Adipocyte (in vitro differentiated cells): Measurements from ENCODE around the gene FLNB.

Experiments
- DNase-seq: peaks from one replicate; pipeline ENCODE4 v3.0.0-alpha.2; 2015; ENCODE audit warnings: low read depth
- H3K27me3 ChIP-seq: replicated peaks from 2 replicates; pipeline ENCODE4 v1.7.0; 2013; ENCODE audit warnings: mild to moderate bottlenecking, low read length, moderate library complexity; ENCODE audit not compliant: control insufficient read depth, insufficient read depth
- H3K36me3 ChIP-seq: 2 replicates; pipeline ENCODE4 v1.7.0; 2013; ENCODE audit warnings: low read length, mild to moderate bottlenecking, moderate library complexity; ENCODE audit not compliant: control insufficient read depth, insufficient read depth, severe bottlenecking
- H3K4me1 ChIP-seq: 2 replicates; pipeline ENCODE4 v1.7.0; 2013; ENCODE audit warnings: mild to moderate bottlenecking, low read length, moderate library complexity; ENCODE audit not compliant: control insufficient read depth, insufficient read depth
- H3K4me3 ChIP-seq: 2 replicates; pipeline ENCODE4 v1.7.0; 2013; ENCODE audit warnings: mild to moderate bottlenecking, low read length, moderate library complexity
- H3K9ac ChIP-seq: 2 replicates; pipeline ENCODE4 v1.7.0; 2013; ENCODE audit warnings: mild to moderate bottlenecking, low read length, moderate library complexity
- H3K9me3 ChIP-seq: 2 replicates; pipeline ENCODE4 v1.7.0; 2013; ENCODE audit warnings: mild to moderate bottlenecking, low read length, moderate library complexity; ENCODE audit not compliant: control insufficient read depth

The FLNB gene

DNA sequence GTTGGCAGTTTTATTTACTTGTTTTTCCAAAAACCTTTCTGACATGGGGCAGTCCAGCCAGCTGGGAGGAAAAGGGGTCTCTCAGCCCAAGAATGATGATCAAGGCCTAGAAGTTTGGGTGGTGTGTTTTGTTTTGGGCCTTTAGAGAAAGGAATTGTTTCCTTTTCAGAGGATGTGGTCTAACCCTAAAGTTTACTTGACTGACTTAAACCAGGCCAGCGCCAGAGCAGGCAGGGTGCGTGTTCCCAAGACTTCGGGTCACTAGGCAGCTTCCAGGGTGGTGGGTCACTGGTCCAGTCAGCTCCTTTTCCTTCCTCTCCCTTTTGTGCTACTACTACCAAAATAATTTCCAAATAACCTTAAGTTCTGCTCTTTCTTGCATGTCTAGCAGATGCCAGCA lies 4.9 kb downstream of the FLNB start:
- Histone ChIP-seq H3K4me1 (peaks cover 56% of the 10 kb centered on the region), H3K36me3 (no peaks in the 10 kb centered on the region), H3K9me3 (no peaks in the 10 kb centered on the region), H3K27me3 (no peaks in the 10 kb centered on the region), H3K9ac (no peak overlapping the region), H3K4me3 (no peak overlapping the region)
- no peak for DNase-seq

DNA sequence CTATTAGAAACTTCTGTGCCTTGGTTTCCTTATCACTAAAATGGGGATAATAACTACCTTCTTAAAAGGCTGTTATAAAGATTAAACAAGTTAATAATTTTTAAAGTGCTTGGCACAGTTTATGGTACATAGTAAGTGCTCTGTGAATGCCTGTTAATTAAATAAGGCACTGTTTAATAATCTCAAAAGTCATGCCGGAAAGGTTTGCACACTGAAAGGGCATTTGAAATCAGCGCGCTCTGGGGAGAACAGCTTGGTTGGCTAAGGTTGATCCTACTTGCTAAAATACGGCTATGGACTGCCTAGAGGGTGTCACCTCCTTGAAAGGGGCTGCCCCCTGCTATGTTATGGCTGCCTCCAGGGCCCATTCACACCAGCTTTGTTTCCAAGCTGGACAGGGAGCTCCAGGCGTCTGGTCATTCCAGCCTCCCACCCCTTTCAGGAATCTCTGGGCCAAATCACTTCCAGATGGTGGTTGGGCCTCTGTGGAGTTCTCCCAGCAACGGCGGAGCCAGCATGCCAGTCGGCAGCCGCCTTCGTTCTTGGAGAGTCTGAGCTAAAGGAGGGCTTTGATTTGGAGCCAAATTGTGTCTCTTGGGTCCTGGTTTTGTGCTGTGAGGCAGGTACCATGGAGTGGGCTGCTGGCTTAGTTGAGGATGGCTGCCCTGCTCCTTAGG lies 5.9 kb downstream of the FLNB start:
- Histone ChIP-seq H3K4me1 (peaks cover 51% of the 10 kb centered on the region), H3K9ac (no peak overlapping the region), H3K36me3 (no peaks in the 10 kb centered on the region), H3K9me3 (no peaks in the 10 kb centered on the region), H3K4me3 (peak overlapping the region; percentile 5), H3K27me3 (no peaks in the 10 kb centered on the region)
- peak; percentile 98 for DNase-seq

DNA sequence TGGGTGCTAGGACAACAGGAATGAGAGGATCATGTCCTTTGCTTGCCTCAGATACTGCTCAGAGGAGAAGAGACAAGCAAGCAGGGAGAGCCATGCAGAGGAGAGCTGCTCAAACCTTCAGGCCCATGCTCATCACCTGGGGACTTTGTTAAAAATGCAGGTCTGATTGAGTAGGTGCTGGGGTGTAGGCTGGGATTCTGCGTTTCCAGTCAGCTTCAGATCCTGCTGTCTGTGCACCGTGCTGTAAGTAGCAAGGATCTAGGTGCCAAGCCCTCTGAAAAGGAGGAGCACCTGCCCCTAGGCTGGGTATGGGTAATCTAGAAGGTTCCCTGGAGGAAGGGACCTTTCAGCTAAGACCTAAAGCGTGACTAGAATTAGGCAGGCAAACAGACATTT lies 7.3 kb downstream of the FLNB start:
- H3K4me1 ChIP-seq = peaks cover 37% of the 10 kb centered on the region
- no peaks in the 10 kb centered on the region for H3K9me3 ChIP-seq
- H3K4me3 ChIP-seq = no peak overlapping the region
- no peaks in the 10 kb centered on the region for H3K27me3 ChIP-seq
- H3K36me3 ChIP-seq = no peaks in the 10 kb centered on the region
- DNase-seq = no peak
- no peak overlapping the region for H3K9ac ChIP-seq

DNA sequence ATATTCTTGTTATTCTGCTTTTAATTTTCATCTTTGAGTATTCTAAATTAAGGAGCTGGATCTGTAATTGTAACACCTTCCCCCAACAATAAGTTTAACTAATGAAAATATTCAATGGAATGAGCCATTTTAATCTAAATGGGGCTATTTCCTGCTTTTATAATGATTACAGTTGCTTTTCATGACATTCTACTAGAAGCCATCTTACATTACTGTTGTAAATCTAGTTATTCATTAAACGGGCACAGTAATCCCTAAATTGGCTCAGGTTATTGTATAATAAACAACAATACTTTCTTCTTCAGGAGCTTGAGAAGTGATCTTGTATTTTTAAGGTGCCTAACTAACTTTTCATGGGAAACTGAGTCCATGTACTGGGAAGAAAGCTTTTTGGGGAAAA lies 8.5 kb downstream of the FLNB start:
- H3K9me3 ChIP-seq = no peaks in the 10 kb centered on the region
- H3K27me3 ChIP-seq = no peaks in the 10 kb centered on the region
- no peaks in the 10 kb centered on the region for H3K36me3 ChIP-seq
- H3K4me3 ChIP-seq = no peak overlapping the region
- H3K9ac ChIP-seq = no peak overlapping the region
- no peak for DNase-seq
- peaks cover 28% of the 10 kb centered on the region for H3K4me1 ChIP-seq

DNA sequence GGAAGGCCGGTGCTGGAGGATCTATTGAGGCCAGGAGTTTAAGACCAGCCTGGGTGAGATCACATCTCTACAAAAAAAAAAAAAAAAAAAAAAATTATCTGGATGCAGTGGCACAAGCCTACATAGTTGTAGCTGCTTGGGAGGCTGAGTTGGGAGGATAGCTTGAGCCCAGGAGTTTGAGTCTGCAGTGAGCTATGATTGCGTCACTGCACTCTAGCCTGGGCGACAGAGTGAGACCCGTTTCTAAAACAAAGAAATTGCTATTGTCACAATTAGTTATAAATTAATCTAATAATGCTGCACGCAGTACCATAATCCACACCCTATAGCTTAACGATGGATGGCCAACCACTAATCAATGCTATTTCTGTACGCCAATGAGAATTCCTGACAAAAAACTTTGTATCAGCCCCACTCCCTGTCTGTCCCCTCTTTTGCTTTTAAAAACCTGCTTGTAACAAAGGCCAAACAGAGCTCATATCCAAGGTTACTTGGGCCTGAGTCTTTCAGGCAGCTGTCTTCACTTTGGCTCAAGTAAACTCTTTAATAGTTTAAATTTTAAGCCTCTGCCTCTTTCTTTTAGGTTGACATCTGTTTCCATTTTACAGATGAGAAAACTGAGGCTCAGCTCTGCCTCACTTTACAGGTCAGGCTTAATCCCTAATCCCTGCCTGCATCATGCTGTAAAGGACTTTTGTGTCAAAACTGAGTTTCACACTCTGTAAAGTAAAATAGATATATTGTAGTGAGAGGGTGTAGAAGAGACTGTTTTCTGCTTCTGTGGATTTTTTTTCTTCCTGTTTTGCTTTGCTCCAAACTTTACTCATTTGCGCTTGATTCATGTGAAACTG lies 10.9 kb downstream of the FLNB start:
- peaks cover 15% of the 10 kb centered on the region for H3K4me1 ChIP-seq
- H3K9me3 ChIP-seq = no peaks in the 10 kb centered on the region
- no peak overlapping the region for H3K9ac ChIP-seq
- no peaks in the 10 kb centered on the region for H3K36me3 ChIP-seq
- DNase-seq = no peak
- no peak overlapping the region for H3K4me3 ChIP-seq
- H3K27me3 ChIP-seq = no peaks in the 10 kb centered on the region

DNA sequence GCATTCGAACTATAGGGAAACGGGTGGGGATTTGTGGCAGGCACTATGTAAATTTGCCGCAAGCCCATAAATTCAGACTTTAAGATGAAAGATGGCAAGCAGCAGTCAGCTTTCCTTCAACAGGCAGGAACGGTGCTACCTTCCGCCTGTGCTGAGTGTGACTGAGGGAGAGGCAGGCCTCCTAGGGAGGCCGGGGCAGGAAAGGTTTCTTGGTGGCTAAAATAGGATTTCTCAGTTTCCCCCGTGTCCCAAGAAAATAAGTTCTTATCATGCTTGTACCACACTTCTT lies 12.5 kb downstream of the FLNB start:
- Histone ChIP-seq H3K4me1 (peaks cover 10% of the 10 kb centered on the region), H3K4me3 (no peak overlapping the region), H3K36me3 (no peaks in the 10 kb centered on the region), H3K9ac (no peak overlapping the region), H3K9me3 (no peaks in the 10 kb centered on the region), H3K27me3 (no peaks in the 10 kb centered on the region)
- DNase-seq = no peak

DNA sequence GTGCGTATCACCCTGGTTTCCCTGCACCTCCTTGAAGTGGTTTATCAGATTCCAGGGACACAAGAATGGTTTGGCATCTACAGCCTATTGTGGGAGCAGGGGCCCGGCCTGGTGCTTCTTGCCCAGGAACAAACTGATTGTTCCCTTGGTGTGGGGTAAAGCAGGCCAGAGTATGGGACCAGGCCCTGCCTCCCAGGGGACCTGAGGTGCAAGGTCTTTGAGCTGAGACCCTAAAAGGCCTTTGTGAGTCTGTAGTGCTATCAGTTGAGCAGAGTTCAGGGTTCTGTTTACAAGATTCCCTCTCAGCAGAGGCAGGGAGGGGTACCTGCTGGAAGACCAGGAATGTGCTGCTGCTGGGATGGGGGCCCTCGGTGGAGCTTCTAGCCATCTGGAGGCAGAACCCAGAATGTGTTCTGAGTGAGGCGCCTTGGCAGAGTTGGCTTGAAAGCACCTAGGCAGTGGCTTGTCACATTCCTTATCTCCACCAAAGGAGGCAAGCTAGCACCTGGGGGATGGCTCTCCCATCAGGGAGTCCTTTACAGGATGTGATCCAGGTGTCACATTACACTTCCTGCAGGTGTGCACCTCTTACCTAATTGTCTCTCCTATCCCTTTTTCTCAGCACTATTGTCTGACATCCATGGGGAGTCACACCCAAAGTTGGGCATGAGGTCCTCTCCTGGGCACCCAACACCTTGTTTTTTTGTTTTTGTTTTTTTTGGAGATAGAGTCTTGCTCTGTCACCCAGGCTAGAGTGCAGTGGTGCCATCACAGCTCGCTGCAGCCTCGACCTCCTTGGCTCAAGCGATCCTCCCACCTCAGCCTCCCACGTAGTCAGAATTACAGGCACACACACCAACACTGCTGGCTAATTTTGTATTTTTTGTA lies 13.1 kb downstream of the FLNB start:
- Histone ChIP-seq H3K4me3 (no peak overlapping the region), H3K9me3 (no peaks in the 10 kb centered on the region), H3K27me3 (no peaks in the 10 kb centered on the region), H3K4me1 (peaks cover 14% of the 10 kb centered on the region), H3K36me3 (no peaks in the 10 kb centered on the region), H3K9ac (no peak overlapping the region)
- DNase-seq = no peak

DNA sequence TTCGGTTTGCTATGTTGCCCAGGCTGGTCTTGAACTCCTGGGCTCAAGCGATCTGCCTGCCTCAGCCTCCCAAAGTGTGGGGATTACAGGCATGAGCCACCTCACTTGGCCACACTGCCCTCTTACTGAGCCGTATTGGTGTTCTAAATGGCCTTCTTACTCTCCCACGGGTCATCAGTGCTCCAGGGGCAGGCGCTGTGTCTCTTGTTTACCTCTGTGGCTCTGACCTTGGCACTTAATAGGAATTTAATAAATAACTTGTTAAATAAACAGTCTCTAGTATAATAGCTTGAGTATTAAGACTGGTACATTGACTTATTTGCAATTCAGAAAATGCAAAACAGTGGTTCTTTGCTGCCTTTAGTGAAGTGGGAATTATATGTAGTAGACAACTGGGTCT lies 13.7 kb downstream of the FLNB start:
- no peak overlapping the region for H3K9ac ChIP-seq
- H3K9me3 ChIP-seq = no peaks in the 10 kb centered on the region
- H3K4me1 ChIP-seq = peaks cover 17% of the 10 kb centered on the region
- no peak overlapping the region for H3K4me3 ChIP-seq
- H3K36me3 ChIP-seq = no peaks in the 10 kb centered on the region
- DNase-seq = no peak
- no peaks in the 10 kb centered on the region for H3K27me3 ChIP-seq

DNA sequence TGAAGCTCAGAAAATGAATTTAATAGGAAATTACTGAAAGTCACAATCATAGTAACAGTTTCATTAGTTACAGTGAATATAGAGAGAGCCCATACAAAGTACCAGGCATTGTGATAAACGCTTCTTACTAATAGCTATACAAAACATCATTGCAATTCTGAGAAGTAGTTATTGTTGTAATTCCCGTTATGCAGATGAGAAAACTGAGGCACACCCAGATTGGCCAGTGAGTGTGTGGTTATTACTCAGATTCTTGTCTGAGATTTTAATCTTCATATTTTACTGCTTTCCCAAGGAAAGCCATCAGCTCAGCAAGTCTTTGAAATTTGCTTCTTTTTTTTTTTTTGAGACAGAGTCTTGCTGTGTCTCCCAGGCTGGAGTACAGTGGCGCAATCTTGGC lies 14.3 kb downstream of the FLNB start:
- Histone ChIP-seq H3K9ac (no peak overlapping the region), H3K36me3 (no peaks in the 10 kb centered on the region), H3K9me3 (no peaks in the 10 kb centered on the region), H3K4me3 (no peak overlapping the region), H3K4me1 (peaks cover 15% of the 10 kb centered on the region), H3K27me3 (no peaks in the 10 kb centered on the region)
- no peak for DNase-seq

DNA sequence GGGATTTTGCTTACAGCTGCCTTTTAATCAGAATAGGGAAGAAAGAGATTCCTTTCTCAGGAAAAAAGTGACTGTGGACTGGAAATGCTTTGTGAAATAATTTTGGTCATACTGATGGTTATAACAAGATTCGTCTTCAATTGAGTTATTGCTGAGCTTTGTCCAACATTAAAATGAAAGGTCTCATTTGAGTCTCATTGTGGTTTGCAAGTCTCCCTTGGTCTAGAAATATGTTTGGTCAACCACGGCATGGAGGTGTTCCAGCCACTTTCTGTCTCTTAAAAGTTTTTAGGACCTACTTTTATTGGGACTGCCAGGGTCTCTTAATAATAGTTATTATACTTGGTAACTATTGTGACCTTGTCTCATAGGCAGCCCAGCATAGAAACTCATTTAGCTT lies 15.3 kb downstream of the FLNB start:
- Histone ChIP-seq H3K36me3 (no peaks in the 10 kb centered on the region), H3K4me1 (peaks cover 7% of the 10 kb centered on the region), H3K4me3 (no peak overlapping the region), H3K9ac (no peak overlapping the region), H3K9me3 (no peaks in the 10 kb centered on the region), H3K27me3 (no peaks in the 10 kb centered on the region)
- DNase-seq = no peak

DNA sequence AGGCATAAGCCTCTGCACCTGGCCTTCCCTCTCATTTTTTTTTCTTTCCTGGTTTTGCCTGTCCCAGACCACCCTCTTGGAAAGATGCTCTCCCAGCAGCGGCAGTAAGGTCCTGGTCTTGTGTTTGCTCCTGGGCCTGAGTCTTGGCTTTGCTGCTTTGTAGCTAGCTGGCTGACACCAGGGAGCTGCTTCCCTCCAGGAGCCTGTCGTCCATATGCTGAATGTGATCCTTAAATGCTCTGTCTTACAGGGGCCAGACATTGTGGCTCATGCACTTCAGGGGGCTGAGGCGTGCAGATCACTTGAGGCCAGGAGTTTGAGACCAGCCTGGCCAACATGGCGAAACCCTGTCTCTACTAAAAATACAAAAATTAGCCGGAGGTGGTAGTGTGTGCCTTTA lies 17.2 kb downstream of the FLNB start:
- peaks cover 7% of the 10 kb centered on the region for H3K4me1 ChIP-seq
- DNase-seq = no peak
- H3K9ac ChIP-seq = no peak overlapping the region
- no peak overlapping the region for H3K4me3 ChIP-seq
- no peaks in the 10 kb centered on the region for H3K9me3 ChIP-seq
- no peaks in the 10 kb centered on the region for H3K36me3 ChIP-seq
- H3K27me3 ChIP-seq = no peaks in the 10 kb centered on the region
